ENCODE data around the gene PAPOLA. TPM values are rescaled to one million over a fixed set of nuclear protein-coding genes. Genes with fewer than 3 reads are reported as not detected.

Gene PAPOLA
- total RNA-seq, 1 experiment from 2014 or later = 62.4 TPM

Other genes with a start within 250 kb of the PAPOLA start
- 0.10 and 1.7 TPM in 2 replicates for gene BDKRB1, start 246.2 kb upstream of the PAPOLA start, total RNA-seq (2014; rRNA removed; shearing (Covaris generic))
- gene ATG2B, start 139.0 kb upstream of the PAPOLA start, total RNA-seq (2014; rRNA removed; shearing (Covaris generic)) = 3.3 and 7.6 TPM in 2 replicates
- gene GSKIP, start 138.9 kb upstream of the PAPOLA start, total RNA-seq (2014; rRNA removed; shearing (Covaris generic)) = 16.4 and 23.0 TPM in 2 replicates
- 0.05 and 1.4 TPM in 2 replicates for gene AK7, start 110.3 kb upstream of the PAPOLA start, total RNA-seq (2014; rRNA removed; shearing (Covaris generic))